ENCODE data around the gene AGO3. TPM values are rescaled to one million over a fixed set of nuclear protein-coding genes. Genes with fewer than 3 reads are reported as not detected.
"Not testable (repeated sequence)": the region's sequence is repeated elsewhere in the genome, so short reads cannot be mapped to it uniquely, and the experiment has no call there.

AGO3 gene
- total RNA-seq, 1 experiment from 2014 or later, result 36.9 TPM

DNA sequence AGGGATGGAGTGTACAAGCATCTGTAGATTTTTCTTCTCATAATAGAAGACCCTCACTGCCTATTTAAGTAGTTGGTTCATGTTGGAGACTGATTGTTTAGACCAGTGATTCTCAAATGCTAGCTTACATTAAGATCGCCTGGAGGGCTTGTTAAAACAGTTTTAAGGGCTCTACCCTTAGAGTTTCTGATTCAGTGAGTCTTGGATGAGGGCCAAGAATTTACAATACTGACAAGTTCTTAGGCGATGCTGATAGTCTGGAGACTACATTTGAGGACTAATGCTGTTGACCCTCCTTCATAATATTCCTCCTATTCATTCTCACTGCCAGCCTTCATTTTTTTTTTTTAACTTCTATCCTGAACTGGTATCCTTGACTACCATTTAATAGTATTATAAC is 15.2 kb upstream of the AGO3 start:
- in situ Hi-C loops (cut with HindIII; ENCODE audit: low sequenced_read_pairs), result no loop called here
- DNase-seq (ENCODE audit: low spot score), result no peak

DNA sequence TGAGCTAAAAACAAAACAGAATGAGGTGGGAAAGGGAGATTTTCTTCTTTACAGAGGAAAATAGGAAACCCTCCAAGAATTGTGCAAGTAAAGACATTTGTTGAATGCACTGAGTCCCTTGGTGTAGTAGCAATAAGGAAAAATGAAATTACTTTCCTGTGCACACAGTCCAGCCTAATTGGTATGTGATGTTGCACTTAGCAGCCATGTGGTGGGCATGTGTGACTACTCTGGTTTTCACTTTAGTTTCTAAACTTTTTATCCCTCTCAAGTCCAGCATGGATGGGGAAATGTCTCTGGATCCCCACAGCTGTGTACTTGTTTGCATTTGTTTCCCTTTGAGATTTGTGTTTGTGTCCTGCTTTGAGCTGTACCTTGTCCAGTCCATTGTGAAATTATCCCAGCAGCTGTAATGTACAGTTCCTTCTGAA is 7.1 kb upstream of the AGO3 start:
- no peak for DNase-seq (ENCODE audit: low spot score)
- in situ Hi-C loops (cut with HindIII; ENCODE audit: low sequenced_read_pairs), result no loop called here

DNA sequence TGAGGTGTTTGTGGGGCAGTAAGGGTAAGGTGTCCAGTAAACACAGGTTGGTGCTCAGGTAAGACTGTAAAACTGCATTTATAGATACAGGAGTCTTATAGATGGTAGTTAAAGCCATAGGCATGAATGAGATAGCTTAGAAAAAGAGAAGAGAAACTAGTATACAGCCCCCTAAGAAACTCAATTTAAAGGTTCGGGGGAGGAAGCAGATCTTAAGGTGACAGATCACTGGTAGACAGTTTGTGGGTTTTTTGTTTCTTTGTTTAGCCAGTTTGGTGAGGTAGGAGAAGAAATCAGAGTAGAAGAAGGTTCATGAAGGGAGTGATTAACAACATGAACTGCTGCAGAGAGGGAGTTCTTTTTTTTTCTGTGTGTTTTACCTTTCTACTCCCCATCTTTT is 6.1 kb upstream of the AGO3 start:
- in situ Hi-C loops (cut with HindIII; ENCODE audit: low sequenced_read_pairs), result no loop called here
- DNase-seq (ENCODE audit: low spot score), result no peak

DNA sequence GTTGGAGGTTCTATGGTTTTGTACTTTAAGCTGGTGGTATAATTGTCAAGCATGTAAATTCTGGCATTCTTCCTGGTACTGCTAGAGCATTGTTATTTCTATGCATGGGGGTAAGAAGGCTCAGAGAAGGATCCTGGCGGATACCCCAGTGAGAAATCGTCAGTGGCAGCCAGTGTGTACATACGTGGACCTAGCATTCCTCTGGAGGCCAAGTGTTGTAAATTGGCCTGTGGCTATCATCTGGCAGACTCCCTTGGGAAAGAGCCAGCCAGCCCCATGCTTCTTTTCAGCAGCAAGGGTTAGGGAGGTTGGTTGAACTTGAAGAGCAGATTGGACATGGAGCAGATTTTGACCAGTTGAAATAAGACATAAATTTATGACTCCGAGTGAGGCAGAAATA is 5.2 kb upstream of the AGO3 start:
- DNase-seq (ENCODE audit: low spot score), result no peak
- in situ Hi-C loops (cut with HindIII; ENCODE audit: low sequenced_read_pairs), result no loop called here

DNA sequence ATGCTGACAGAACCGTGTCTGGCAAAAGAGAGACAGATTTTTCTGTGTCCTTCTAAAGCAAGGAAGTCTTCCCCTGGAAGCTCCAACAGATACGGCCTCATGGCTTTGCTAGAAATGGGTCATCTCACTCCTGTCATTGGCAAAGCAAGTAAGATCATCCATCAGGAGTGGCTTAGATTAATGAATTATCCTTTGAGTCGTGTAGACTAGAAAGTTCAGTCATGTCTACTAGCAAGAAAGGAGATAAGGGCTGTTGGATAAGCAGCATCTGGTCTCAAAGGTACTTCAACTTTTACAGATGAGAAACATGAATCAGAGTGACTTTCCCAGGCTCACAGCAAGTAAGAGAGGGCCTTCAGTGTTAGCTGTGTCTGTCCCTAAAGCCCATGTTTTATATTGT is 3.4 kb upstream of the AGO3 start:
- in situ Hi-C loops (cut with HindIII; ENCODE audit: low sequenced_read_pairs), result no loop called here

DNA sequence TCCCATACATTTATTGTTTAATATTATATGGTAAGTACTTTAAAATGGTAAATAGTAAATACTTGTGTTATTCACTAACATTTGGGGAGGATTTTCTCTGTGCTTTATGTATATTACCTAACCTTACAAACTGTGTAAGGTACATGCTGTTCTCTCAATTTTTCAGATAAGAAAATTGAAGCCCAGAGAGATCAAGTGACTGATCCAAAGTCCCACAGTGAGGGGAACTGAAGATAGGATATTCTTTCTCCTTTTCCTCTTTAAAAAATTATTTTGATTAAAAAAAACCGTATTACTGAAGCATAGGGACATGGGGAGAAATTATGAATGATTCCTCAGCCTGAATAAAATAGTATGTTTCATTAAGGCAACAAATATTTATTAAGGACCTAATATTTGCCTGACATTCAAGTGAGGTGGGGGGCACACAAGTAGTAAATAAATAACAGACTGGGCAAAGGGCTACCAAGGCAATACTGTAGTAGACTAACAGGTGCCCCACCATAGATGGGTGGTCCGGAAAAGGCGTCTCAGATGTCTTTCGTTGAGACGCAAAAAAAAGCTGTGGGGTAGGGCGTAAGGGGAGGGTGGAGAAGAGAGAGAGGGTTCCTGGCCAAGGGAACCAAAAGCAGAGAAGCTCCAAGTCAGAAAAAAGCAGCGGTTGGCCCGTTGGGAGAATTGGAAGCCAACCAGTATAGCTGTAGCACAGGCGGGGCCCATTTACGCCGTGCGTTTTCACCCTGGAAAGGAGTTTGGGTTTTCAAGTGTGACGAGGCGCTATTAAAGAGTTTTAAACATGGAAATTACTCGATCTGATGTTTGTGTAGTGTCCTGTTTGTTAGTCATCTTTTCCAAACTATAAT is 944 bp upstream of the AGO3 start:
- no peak for DNase-seq (ENCODE audit: low spot score)
- in situ Hi-C loops (cut with HindIII; ENCODE audit: low sequenced_read_pairs), result no loop called here

More for the DNA sequence above, 3.4 kb upstream of the AGO3 start:
- no peak for DNase-seq (ENCODE audit: low spot score)

DNA sequence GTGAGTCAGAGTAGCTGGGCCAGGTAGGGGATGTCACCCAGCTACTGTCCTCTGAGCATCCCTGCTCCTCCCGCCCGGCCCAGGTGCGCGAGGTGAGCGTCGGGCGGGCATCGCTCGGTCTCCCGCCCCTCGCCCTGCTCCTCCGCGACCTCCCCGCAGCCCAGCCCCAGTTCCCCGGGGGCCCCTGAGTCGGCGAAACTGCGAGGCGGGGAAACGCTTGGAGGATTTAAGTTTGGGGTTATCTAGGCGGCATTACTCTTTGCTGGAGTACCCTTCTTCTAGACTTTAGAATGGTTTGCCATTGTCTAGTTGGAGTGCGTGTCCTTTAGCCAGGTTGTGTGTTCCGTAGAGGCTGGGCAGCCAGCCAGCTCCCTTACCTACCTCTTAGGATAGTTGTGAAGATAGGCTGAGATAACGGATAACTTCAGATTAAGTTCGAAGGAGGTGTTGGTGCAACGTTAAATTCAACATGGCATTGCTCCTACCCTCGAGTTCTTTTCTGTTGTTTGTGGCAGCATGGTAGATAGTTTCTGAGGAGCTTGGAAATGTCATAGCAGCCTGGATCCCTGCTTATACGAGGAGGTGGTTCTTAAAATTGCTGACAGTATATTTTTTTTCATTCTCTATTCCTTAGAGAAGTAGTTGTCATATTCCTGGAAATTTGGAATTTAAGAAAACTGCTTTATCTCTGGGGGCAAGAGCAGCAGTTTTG is 697 bp downstream of the AGO3 start:
- peak; percentile 40 for DNase-seq (ENCODE audit: low spot score)
- in situ Hi-C loops (cut with HindIII; ENCODE audit: low sequenced_read_pairs), result no loop called here

DNA sequence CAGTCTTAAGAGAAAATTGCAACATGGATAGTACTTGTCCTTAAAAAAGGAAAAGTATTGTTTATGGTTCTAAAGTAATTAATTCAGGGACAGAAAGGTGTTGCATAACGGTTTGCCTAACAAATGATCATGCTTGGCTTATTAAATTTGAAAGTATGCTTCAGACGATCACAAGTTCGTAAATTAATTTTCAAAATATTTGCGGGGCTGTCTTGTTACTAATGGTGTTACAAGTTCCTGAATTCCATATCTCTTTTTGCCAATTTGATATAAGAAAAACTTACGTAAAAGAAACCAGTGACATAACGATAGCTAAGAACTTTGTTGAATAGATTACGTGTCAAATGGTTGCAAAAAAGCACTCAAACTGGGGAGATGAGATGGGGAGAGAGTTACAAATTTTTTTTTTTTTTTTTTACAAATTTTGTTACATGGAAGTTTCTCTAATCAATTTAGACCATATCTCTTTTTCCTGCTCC is 1.3 kb downstream of the AGO3 start:
- no peak for DNase-seq (ENCODE audit: low spot score)
- in situ Hi-C loops (cut with HindIII; ENCODE audit: low sequenced_read_pairs), result no loop called here

DNA sequence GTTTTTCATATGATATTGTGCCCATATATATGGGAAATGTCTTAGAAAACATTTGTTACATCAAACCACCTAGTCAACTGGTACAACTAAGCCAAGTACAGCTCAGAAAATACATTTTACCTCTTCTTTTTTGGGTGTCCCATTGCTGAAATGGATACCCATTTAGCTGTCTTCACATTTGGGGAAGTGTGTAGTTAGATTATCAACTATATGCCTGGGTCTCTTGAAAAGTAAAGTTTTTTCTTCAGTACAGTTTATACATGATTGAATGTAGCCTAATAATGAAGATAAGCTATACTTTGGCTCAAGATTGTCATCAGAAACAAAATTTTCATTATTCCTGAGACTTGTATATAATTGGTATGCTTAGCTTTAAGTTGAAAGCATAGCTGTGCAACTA is 2.0 kb downstream of the AGO3 start:
- in situ Hi-C loops (cut with HindIII; ENCODE audit: low sequenced_read_pairs), result no loop called here
- DNase-seq (ENCODE audit: low spot score), result no peak

DNA sequence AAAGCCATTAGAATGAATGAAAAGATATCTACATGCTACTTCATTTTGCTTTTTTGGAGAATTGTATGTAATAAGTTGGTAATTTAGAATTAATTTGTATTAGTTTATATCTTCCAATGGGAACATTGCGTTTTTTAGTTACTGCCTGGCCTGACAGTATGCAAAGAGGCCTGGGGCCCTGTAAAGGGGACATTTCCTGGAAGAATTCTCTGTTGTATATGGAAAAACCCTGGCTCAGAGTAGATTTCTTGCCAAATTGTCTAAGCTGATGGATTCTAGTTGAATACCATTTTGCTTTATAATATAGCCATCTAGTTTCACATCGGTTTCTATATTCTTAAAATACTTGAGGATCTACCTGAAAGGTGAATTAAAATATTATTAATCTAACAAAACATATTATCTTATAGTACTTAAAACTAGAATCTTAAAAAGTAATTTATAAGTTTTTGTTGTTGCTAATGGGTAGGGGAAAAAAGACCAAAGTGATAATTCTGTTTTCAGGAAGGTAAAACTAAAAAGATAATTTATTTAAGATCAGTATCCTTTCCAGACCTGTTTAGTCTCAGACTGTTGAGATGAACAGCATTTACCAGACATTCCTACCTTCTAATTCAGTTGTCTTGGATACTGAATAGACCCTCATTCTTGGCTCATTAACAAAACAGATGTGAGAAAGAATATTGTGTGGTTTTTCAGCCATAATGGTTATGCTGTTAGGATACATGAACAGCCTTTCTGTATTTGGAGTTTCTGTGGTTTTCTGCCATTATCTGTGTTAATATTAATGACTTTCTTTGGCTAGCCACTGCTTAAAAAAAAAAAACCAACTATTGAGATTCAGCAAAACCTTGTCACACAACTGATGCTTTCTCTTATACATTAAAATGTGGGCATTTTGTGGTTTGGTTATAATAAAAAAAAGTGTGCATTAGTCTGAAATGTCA is 4.8 kb downstream of the AGO3 start:
- no peak for DNase-seq (ENCODE audit: low spot score)
- in situ Hi-C loops (cut with HindIII; ENCODE audit: low sequenced_read_pairs), result no loop called here

DNA sequence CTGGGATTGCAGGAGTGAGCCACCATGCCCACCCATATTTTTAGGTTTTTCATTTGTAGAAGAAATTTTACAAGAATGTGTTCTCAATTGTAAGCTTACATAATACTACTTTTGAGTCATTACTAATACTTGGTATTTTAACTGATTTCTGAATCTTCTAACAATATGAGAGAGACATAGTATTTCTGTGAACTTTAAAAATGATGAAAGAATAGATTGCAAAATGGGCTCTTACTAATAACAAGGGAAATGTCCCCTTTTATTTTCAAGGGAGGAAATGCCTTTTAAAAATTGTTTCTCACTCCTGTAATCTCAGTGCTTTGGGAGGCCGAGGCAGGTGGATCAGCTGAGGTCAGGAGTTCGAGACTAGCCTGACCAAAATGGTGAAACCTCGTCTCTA is 5.9 kb downstream of the AGO3 start:
- in situ Hi-C loops (cut with HindIII; ENCODE audit: low sequenced_read_pairs), result no loop called here

DNA sequence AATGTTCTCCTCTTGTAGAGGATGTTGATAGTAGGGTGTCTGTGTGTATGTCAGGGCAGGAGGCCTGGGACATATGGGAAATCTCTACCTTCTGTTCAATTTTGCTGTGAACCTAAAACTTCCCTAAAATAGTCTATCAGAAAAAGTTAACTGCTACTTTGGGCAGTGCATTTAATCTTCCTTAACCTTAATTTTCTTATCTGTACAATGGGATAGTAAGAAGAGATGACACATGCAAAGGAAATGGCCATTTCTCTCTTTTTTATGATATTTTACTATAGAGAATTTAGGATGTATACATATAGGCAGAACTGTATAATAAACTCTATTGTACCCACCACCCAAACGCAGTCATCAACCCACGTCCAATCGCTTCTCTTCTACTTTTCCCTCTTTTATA is 8.6 kb downstream of the AGO3 start:
- in situ Hi-C loops (cut with HindIII; ENCODE audit: low sequenced_read_pairs), result no loop called here
- no peak for DNase-seq (ENCODE audit: low spot score)

More for the DNA sequence above, 5.9 kb downstream of the AGO3 start:
- DNase-seq (ENCODE audit: low spot score), result no peak

DNA sequence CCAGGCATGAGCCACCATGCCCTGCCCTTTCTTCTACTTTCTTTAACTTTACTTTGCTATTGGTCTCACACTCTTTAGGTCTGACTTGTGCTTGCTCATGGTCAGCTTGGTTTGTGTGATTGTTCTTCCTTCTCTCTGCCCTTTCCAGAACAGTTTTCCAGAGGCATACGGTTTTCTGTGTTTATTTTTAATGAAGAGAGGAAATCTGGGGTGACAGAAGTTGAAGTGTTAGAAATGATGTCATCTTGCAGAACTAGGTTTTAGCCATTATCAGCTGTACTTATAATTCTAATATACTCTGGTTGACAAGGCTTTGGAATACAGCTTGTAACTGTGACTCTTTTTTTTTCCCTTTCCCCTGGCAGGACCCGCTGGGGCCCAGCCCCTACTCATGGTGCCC is 14.4 kb downstream of the AGO3 start:
- no peak for DNase-seq (ENCODE audit: low spot score)
- in situ Hi-C loops (cut with HindIII; ENCODE audit: low sequenced_read_pairs), result no loop called here

DNA sequence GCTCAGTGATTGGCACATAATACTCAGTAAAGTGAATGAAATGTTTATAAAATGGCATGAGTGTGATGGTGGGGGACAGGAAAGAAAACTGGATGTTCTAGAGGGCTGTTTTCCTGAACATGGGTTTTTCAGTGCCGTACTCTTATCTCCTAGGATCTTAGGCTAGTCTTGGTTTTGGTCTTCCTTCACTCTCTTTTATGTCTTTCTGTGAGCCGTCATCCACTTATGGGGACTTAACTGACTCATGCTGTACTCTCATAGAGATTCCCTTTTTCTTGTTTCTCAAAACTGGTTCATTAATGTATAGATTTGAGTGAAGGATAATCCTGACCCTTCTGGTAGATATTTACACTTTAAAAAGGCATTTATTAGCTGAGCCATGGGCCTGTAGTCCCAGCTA is 16.6 kb downstream of the AGO3 start:
- in situ Hi-C loops (cut with HindIII; ENCODE audit: low sequenced_read_pairs), result no loop called here
- no peak for DNase-seq (ENCODE audit: low spot score)

DNA sequence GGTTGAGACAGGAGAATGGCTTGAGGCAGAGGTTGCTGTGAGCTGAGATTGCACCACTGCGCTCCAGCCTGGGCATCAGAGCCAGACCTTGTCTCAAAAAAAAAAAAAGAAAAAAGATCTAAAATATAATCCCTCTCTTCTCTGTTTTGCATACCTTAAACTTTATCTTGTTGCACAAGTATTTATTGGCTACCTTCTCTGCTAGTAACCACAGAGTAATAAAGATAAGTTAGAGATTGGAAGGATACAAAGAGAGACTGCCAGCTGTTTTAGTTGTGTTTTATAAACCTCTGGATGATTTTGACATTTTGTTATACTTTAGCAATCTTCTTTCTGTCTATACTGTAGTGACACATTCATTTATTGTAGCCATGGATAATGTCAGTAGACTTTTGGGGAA is 27.7 kb downstream of the AGO3 start:
- in situ Hi-C loops (cut with HindIII; ENCODE audit: low sequenced_read_pairs), result no loop called here
- DNase-seq (ENCODE audit: low spot score), result no peak

DNA sequence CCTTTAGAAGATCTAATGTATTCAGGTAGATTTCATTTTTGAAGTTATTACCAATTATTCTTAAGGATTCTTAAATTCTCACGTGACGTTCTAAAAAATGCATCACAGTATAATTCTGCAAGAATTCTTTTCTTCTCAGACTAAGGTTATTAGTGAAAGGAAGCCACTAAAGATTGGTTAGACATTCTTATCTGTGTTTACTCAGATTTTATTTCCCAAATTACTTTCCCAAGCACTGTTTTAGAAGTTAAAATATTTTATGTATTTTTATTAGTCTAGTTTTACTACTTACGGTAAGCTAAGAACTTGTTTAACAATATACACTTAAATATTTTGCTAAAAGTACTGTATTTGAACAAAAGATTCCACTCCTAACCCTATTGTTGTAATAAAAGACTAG is 28.4 kb downstream of the AGO3 start:
- DNase-seq (ENCODE audit: low spot score), result no peak
- in situ Hi-C loops (cut with HindIII; ENCODE audit: low sequenced_read_pairs), result no loop called here

DNA sequence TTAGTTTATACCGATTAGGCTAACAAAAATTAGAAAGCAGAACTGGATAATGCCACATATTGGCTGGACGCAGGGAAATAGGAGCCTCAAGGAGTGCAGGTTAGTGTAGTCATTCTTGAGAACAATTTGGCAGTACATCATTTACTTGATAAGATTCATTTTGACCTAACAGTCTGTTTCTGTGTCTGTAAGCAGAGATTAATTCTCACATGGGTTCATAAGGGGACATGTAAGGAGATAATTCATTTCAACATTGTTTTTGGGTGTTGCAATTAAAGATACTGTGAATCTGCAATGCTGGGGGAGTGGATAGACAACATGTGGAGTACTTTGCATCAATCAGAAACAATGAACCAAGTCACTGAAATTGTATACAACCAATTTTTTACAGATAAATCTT is 32.0 kb downstream of the AGO3 start:
- in situ Hi-C loops (cut with HindIII; ENCODE audit: low sequenced_read_pairs), result no loop called here
- DNase-seq (ENCODE audit: low spot score), result no peak

DNA sequence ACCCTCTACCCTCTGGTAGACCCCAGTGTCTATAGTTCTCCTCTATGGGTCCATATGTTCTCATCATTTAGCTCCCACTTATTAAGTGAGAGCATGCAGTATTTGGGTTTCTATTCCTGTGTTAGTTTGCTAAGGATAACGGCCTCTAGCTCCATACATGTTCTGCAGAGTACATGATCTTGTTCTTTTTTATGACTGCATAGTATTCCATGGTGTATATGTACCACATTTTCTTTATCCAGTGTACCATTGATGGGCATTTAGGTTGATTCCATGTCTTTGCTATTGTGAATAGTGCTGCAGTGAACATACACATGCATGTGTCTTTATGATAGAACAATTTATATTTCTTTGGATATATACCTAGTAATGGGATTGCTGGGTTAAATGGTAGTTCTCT is 33.4 kb downstream of the AGO3 start:
- in situ Hi-C loops (cut with HindIII; ENCODE audit: low sequenced_read_pairs); DNase-seq (ENCODE audit: low spot score): not testable (repeated sequence)

DNA sequence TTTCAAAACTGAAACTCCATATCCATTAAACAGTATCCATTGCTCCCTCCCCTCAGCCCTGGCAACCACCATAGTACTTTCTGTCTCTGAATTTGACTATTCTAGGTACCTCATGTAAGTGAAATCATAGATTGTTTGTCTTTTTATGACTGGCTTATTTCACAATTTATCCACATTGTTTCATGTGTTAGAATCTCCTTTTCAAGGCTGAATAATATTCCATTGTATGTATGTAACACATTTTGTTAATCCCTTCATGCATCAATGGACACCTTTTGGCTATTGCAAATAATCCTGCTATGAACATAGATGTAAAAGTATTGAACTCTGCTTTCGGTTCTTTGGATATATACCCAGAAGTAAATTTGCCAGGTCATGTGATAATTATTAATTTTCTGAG is 37.5 kb downstream of the AGO3 start:
- in situ Hi-C loops (cut with HindIII; ENCODE audit: low sequenced_read_pairs), result no loop called here
- DNase-seq (ENCODE audit: low spot score), result no peak

DNA sequence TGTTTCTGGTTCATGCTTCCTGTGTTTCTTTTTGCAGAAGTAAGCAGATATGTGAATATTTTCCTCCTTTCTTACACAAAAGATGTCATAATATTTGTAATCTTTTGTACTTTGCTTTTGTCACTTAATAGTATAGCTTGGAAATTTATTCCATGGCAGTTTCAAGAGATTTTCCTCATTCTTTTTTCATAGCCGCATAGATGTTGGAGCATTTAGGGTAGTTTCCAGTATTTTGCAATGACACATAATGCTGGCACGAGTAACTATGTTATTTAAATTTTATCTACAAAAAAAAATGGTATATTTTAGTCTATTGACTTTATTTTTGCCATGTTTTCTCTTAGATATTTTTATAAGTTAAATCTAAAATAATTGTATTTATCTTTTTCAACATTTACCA is 40.7 kb downstream of the AGO3 start:
- in situ Hi-C loops (cut with HindIII; ENCODE audit: low sequenced_read_pairs), result no loop called here
- DNase-seq (ENCODE audit: low spot score), result no peak

Measured in G401 (cell line).